HEK293T (cell line): ENCODE results near the gene THSD7A.

Source experiments
- SP1 ChIP-seq: fragments of 450-650 bp; IDR thresholded peaks from 2 replicates; pipeline ENCODE4 v1.6.1; 2017
- TF ChIP-seq, protein P1 (sequence below): fragments of 450-650 bp; IDR thresholded peaks from 2 replicates; pipeline ENCODE4 v1.6.1; 2016

DNA sequence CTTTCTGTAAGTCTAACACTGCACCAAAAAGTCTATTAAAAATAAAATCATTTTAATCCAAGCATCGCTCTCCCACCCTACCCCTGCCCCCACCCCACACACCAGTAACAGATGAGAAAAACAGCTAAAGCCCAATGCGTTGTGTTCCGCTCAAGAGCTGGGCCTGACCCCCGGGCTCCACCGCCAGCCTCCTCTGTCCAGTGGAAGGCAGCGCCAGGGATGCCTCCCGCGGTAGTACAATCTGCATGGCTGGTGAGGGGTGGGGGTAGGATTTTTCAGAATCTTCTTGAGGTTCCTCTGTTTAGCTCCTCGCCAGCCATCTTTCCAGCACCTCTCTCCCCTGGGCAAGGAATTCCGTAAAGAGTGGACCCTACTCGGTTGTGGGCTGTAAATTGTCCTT is 12.1 kb downstream of the THSD7A start:
- no peak for TF ChIP-seq SP1
- TF ChIP-seq, protein P1, sequence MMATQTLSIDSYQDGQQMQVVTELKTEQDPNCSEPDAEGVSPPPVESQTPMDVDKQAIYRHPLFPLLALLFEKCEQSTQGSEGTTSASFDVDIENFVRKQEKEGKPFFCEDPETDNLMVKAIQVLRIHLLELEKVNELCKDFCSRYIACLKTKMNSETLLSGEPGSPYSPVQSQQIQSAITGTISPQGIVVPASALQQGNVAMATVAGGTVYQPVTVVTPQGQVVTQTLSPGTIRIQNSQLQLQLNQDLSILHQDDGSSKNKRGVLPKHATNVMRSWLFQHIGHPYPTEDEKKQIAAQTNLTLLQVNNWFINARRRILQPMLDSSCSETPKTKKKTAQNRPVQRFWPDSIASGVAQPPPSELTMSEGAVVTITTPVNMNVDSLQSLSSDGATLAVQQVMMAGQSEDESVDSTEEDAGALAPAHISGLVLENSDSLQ = no peak
